GM19238 (cell line): ENCODE data around the gene CDKN2A.

Experiments used
- DNase-seq: peaks from one replicate; pipeline ENCODE4 v3.0.0; 2011; ENCODE audit warnings: low spot score; ENCODE audit not compliant: insufficient read length

CDKN2A gene

DNA sequence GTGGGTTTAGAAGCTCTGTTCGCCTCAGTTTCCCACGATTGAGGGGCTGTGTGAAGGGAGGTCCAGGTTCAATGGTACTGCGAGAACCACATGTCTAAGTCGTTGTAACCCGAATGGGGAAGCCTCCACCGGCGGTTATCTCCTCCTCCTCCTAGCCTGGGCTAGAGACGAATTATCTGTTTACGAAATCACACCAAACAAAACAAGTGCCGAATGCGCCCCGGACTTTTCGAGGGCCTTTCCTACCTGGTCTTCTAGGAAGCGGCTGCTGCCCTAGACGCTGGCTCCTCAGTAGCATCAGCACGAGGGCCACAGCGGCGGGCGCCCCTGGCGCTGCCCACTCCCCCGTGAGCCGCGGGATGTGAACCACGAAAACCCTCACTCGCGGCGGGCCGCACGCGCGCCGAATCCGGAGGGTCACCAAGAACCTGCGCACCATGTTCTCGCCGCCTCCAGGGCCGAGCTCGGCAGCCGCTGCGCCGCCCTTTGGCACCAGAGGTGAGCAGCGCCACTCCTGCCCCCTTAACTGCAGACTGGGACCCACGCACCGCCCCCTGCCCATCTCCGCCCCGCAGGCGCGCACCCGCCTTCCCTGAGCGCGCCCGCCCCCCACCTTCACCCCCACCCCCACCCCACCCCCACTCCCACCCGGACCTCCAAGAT lies at the start of gene CDKN2A:
TSS of gene CDKN2A (minus strand) at position 500 of the 663 bp plus-strand sequence.
- DNase-seq = peak; percentile 29

DNA sequence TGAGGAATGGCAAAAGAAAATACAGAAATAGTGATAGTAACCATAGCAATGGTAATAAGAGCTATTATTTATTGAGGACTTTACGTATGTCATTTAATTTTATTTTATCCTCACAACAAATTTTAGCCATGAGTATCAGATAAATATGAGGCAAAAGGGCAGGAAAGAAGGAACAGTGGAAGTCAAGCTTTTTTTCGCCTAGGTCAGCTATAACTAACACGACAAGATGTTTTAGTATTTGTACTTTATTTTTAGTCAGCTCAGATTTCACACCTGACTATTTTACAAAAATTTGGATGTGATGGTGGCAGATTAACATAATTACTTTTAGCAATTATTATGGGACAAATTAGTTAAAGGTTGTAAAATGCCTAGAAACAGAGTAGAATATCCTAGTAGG lies 49.7 kb upstream of the CDKN2A start:
- DNase-seq = no peak

DNA sequence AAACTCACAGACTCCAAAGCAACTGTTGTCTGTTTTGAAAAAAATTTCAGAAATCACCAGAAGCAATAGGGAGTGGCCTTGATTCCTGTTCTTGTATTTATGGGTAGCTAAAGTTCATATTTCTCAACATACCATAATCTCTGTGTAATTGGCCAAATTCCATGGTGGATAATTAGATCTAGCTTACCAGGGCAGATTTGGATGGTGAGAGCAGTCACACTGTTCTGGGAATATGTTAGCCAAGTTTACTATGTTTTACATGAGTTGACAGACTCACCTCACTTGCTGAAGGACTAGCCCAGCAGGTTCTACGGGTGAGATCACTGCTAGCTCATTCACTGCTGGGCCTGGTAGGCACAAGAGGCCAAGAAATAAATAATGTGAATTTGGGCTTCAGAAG lies 47.6 kb upstream of the CDKN2A start:
- DNase-seq = no peak

DNA sequence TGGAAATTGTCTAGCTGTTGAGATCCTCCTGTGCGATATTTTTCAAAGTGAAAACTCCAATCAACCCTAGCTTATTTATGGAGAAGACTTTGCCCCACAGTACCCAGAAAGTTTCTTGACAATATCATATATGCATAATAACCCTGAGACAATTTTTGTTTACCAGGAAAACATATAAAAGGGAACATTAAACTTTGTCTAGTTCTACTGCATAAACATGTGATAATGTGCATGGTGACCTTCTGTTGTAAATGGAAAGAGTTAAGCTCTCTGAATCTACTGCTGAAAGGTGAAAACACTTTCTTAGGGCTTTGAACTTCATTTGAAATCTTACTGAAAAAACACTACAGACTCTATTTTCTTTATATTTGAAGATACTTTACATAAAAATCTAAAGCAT lies 47.2 kb upstream of the CDKN2A start:
- no peak for DNase-seq

DNA sequence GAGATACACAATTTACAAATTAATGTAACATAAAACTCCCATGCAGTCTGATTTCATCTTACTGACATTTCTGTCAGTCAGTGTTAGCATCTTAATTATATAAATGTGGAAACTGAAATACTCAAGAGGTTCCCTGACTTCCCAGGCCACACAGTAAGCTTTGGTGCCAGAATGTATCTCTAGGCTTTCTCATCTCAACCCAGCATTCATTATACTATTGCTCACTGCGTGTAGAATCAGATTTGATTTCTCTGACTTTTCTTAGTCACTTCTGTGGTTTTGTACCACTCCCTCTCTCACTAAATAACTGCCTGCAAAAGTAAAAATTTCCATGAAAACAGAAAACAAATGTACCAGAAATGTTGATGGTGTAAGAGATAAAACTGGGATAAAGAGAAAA lies 46.6 kb upstream of the CDKN2A start:
- no peak for DNase-seq

DNA sequence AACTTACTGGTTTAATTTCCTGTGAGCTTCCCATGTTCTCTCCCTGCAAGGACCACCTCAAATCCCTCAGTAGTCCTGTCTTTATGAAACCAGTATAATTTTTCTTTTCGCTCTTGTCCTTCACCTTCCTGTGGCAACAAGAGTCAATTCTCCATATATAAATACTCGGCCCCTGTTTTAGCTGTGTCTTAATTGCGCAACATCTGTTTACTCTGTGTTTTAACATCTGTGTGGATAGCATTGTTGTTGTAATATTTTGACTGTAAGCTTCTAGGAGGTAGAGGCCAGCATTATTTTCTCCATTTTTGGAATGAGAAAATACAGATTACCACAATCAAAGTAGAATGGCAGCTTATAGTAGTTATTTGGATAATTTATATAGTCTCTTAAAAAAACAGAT lies 45.1 kb upstream of the CDKN2A start:
- DNase-seq = no peak

DNA sequence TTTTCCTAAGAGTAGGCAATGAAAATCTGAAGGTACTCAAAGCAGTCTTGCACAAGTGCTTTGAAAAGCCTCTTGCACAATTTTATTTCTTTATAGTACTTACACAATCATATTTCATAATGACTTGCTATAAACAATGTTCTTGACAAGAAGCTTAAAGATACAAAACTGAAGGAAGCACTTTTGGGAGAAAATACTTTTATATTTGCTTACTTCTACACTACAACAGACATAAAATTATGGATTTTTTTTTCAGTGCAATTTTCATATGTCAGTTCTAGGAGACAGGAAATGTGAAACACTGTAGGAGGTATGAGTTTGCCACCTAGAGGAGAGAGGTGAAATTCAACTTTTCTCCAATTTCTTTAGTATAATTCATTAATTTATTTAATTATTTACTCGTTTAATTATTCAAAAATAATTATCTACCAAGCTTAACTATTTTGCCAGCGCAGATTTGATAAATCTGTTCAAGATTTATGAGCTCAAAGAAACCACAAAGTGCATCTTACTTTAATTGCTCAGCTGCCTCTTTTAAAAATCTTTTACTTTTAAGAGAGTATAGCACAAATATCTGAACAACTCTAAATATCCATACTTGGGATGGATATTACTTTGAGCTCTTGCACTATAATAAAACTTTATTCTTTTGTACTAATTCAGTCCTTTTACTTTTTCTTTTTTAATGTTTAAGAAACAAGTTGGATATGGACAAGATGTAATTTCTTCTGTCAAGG lies 43.9 kb upstream of the CDKN2A start:
- no peak for DNase-seq

DNA sequence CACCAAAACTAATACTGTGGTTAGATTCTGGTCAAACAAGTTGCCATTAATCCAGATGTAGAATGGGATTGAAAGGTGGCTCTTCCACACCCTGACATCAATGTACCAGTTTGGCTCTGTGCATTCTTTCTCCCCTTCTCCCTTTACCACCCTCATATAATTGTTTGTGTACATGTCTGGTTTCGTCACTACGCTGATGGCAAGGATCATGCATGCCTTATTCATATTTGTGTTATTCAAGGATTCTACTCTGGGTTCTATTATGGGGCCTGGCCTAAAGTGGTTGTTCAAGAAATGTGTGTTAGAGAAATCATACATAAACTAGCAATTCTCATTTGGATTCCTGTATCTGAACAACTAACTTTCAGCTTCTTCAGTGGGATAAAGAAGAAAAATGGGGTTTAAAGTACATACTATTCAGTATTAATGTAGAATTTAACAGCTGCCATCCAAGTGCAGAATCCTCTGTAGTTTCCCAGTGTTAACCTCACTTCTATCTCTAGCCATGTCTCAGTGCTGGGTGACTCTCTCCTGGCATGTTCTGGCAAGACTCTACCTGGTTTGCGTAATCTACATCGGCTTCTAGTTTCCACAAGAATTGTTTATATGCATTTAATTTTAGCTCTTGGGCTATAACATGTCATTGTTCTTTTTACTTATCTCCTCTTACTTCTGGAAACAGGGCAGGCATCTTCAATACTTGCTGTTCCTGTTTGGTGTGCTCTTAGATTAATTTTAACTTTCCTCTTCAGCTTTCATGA lies 42.9 kb upstream of the CDKN2A start:
- no peak for DNase-seq

DNA sequence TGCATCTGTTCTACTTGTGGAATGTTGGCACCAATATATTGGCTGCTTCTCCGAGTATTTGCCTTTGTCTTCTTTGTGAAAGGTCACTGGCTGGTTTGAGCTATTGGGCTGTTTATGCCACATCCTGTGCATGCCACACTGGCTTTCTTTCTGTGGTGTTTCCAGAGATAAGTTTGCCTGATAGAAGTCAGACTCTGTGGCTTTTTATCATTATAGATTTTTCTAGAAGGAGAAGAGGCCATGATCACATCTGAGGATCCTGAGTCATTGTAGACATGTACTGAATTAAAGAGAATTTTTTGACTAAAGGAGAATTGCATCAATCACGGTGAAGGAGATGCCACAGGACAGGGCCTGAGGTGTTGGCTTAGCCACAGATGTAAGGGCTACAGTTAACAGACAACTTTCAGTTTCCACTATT lies 41.4 kb upstream of the CDKN2A start:
- no peak for DNase-seq

DNA sequence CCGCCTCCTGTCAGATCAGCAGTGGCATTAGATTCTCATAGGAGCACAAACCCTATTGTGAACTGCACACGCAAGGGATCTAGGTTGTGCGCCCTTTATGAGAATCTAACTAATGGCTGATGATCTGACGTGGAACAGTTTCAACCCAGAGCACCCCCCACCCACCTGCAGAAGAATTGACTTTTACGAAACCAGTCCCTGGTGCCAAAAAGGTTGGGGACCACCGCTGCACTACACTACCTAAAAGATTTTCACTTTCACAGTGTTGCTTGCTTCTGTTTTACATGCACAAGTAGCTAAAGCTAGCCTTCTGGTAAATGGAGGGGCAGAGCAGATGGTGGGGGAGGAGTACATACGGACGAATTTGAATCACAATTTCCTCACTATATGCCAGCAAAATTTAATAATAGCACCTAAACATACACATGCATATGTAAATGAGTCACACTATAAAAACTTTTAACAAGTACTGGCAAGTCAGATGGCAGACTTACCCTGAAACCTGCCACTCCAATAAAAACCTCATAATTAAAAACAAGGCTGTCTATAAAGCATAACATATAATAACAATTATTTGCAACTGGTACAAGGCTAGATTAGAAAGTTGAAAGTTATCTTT lies 38.9 kb upstream of the CDKN2A start:
- DNase-seq = no peak

DNA sequence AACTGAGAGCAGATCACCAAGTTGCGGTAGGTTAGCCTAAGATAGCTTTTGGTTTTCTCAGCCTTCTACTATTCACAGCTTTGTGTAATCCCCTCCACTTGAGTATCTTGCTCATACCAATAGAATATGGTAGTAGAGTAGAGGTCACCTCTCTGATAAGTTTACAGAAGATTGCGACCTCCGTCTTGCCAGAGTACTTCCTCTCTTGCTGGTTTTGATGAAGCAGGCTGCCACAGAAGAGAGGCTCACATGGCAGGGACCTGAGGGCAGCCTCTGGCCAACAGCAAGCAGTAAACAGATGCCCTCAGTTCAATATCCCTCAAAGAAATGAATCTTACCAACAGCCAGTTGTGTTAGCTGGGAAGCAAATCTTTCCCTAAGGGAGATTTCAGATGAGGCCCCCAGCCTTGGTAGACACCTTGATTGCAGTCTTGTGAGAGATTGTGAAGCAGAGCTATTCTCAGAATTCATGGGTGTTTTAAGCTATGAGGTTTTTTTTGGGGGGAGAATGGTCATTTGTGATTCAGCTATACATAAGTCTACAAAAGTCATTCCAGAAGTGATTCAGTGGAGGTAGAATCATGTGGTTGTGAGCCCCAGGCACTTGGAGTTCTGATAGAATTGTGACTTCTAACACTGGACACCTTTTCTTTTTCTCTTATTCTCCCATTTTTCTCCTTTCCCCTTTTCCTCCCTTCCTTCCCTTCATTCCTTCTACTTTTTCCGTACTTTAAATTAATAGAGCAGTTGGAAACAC lies 37.6 kb upstream of the CDKN2A start:
- no peak for DNase-seq

DNA sequence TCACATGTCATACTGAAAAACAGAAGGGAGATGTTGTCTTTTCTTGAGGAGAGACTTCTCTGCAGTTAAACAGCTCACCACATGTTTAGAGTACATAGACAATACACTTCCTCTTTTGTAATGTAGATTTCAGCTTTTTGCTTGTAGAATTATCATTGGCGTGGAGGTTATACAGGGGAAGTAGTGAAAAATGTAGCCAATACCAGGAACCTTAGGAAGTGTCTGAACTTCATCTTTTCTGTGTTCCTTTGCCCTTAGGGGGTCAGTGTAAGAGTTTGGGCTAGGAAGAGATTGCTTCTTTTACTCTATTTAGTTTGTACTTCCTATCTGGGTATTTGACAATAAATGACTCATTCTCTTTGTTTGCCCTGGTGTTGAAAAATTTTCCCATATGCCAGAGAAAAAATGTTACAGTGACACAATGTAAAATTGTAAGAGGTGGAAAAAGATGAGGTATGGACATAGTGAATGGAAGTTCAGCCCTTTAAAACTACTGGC lies 36.0 kb upstream of the CDKN2A start:
- no peak for DNase-seq

DNA sequence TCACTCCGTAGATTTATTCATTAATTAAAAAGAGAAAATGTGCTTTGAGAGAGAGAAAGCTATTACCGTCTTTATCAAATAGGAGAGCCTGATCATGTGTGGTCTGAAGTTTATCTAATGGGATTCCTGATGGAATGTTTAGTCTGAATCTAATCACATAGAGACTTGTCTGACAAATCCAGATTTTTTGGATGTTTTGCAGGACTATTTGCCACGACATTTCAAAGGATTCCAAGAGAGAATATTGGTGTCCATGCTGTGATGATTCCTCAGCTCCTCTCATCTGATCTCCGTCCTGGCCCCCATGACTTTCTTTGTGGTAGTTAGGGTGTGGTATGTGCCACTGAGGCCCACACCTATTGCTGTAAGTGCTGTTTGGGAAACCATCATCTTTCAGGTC lies 35.0 kb upstream of the CDKN2A start:
- DNase-seq = no peak

DNA sequence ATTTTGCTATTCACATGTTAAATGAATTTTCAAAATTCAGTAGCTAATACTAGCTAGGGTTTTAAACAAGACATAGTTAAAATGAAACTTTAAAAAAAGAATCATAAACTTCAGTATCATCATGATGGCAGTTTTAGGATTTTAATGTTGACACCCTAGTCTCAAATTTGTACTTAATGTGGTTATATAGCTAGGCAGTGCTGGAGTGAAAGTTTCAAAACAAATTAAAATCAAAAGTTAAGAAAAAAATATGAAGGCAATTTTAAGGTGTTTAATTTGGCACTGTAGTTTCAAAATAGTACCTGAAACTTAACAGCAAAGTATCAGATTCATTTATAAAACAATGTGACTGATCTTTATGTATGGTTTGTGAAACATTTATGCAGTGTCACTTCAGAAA lies 34.2 kb upstream of the CDKN2A start:
- no peak for DNase-seq

DNA sequence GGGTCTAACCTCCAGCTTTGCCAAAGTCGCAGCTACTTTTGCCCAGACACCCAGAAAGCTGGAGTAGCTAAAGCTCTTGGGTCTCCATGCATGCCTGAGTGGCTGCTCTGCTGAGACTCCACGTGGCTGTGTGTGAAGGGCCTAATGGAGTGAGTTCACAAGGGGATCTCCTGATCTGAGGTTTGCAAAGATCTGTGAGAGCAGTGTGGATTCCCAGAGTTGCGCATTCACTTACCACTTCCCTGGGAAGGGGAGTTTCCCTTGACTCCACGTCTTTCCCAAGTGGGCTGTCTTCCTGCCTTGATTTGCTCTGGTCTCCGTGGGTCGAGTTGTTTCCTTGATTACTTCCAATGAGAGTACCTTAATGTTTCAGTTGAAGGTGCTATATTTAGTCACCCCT lies 32.5 kb upstream of the CDKN2A start:
- no peak for DNase-seq

DNA sequence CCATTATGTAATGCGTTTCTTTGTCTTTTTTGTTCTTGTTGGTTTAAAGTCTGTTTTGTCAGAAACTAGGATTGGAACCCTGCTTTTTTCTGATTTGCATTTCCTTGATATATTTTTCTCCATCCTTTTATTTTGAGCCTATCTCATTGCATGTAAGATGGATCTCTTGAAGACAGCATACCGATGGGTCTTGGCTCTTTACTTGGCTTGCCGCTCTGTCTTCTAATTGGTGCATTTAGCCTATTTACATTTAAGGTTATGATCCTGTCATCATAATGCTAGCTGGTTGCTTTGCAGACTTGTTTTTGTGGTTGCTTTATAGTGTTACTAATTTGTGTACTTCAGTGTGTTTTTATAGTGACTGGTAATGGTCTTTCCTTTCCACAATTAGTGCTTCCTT lies 28.2 kb upstream of the CDKN2A start:
- DNase-seq = no peak

DNA sequence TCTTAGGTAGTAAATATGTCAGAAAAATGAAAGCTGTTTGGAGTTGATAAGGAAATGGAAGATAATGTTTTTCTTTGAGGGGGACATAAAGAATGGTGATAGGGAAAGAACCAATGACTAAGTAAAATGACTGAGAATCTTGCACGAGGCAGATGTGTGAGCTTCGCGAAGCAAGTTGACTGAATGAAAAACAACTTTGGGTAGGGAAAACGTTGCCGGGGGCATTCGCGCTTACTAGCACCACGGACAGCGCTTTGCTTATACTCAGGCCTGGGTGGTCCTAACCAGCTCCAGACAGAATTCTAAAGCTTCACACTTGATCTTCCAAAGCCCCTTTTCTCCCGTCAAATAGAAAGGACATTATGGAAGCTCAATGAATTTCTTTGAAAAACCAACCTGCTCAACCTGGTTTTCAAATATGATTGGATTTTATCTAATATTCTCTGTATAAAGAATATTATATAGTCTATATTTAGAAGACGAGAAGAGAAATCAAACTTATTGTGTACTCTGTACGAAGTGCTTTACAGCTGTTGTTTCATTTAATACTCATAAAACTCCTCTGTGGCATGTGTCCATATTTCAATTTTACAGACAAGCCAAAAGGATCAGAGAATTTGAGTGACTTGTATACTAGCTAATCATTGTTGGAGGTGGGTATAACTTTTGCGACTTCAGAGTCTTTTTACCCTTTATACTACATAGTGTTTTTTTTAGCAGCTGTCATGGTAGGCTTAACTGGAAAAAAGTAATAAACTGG lies 16.9 kb upstream of the CDKN2A start:
- no peak for DNase-seq

DNA sequence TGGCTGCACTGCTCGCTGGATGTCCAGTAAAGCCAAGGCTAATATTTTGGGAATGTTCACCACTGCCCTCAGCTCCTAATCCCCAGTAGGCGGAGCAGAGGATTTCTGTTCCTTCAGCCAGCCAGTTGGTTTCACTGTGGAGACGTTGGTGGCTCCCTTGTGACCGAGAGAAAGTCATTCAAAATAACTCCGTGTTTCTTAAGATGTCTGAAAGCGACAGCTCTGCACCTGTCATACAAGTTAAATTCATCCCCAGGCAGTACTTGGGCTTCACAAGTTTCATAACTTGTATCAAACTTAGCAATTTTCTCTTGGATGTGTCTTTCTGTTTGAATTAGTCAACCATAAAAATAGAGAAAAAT lies 15.3 kb upstream of the CDKN2A start:
- DNase-seq = no peak

DNA sequence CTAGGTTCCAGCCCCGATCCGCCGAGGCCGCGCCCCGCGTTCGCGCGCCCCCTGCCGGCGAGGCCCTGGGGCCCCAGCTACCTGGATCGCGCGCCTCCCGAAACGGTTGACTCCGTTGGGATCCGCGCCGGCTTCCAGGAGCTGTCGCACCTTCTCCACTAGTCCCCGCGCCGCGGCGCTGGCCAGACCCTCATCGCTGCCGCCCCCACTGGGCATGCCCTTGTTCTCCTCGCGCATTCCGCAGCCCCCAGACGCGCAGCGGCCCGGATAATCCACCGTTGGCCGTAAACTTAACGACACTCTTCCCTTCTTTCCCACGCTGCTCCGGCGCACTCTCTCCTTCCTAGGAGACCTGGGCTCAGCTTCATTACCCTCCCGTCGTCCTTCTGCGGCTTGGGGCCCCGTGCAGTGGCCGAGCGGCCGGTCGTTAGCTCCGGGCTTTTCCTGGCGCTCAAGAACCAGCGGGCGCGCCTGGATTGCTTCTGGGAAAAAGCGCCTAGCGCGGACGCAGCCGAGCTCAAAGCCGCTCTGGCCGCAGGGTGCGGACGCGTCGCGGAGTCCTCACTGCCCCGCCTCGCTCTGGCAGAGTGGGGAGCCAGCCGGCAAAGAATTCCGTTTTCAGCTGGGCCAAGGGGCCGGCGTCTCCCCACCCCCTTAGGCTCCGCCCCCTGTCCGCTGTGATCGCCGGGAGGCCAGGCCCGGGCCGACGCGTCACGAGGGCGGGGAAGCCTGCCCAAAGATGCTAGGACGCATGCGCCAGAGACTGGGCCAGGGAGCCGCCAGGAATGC lies 14.7 kb upstream of the CDKN2A start, which contains the start of gene CDKN2B:
TSS of gene CDKN2B (minus strand) at position 589 of the 789 bp plus-strand sequence. CDS start at position 237, 352 bp downstream.
- peak; percentile 75 for DNase-seq

DNA sequence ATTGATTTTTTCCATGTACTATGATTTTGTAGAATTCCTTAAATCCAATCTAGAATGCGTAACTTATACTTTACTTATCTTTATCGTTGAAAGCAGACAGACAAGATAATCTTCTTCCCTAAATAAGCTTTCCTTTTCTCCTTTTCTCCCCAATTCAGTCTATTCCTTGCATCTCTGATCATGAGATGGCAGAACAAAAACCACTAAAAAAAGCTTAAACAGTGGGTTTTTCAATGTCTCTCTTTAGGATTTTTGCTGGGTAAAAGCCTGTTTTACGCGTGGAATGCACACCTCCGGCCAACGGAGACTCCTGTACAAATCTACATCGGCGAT lies 14.2 kb upstream of the CDKN2A start:
- DNase-seq = no peak
